ENCODE results near the gene NOTCH3.

The NOTCH3 gene

DNA sequence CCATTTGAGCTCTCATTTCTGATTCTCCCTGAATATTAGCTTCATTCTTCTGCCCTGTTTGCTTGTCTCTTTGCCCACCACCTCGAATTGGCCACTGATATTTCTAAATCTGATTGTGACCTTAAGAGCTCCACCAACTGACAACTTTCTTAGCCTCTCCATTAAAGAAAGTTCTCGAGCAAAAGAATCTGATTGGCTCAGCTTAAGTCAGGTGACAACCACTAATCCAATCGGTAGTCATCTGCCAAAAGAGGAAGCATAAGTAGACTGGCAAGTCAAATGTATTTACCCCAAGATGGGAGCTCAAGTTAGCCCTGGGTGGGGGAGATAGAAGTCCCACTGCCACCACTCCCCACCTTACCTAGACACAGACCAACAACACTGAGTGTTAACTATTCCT is 41.5 kb downstream of the NOTCH3 start:
- DNase-seq: no peak

GRCh38 chr19:15156391-15156790 is 44.4 kb downstream of the NOTCH3 start:
- no peak for DNase-seq

DNA sequence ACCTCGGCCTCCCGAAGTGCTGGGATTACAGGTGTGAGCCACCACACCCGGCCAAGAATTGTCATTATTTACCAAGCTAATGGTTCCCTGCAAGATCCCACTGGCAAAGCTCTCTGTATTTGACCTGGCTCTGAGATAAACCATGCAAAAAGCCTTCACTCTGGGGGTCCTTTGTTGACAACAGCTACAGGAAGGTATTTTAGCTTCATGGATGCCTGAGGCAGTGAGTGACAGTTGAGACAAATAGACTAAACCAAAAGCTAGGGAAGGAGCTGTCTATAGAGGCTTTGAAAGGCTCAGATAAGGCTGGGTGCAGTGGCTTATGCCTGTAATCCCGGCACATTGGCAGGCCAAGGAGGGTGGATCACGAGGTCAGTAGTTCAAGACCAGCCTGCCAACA is 45.5 kb downstream of the NOTCH3 start:
- DNase-seq: no peak

- no peak for DNase-seq
Measured at GRCh38 chr19:15154002-15154612, 46.7 kb downstream of the NOTCH3 start.

DNA sequence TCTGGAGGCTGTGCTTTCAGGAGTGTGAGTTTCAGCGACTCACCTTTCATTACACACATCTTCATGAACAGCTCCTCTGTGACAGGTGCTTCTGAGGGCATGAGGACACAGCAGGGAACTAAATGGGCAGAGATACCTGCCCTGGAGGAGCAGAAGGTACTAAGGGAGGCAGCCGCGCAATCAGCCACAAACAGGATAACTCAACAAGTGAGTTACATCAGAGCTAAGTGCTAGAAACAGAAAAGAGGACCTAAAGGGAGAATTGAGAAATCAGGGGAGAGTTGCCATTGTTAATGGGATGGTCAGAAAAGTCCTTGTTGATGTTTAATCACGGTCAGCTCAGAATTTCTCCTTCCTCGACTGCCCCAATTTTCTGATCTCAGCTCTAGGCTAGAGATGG is 51.1 kb downstream of the NOTCH3 start:
- no peak for DNase-seq

GRCh38 chr19:15147090-15147489 is 53.7 kb downstream of the NOTCH3 start:
- no peak for DNase-seq

GRCh38 chr19:15144046-15144646 is 56.6 kb downstream of the NOTCH3 start:
- DNase-seq: no peak

- no peak for DNase-seq
Measured at GRCh38 chr19:15142313-15142712, 58.5 kb downstream of the NOTCH3 start.

DNA sequence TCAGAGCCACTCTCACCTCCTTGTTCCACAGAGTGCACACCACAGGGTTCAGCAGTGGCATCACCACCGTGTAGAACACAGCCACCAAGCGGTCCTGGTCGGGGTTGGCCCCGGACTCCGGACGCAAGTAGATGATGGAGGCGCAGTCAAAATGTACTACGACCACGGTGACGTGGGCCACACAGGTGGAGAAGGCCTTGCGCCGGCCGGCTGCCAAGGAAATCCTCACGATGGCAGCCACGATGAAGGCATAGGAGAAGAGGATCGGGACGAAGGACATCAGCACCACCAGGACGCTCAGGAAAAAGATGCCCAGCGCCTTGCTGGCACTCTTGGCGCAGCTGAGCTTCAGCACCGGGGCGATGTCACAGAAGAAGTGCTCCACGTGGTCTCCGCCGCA is 59.7 kb downstream of the NOTCH3 start:
- DNase-seq: no peak

DNA sequence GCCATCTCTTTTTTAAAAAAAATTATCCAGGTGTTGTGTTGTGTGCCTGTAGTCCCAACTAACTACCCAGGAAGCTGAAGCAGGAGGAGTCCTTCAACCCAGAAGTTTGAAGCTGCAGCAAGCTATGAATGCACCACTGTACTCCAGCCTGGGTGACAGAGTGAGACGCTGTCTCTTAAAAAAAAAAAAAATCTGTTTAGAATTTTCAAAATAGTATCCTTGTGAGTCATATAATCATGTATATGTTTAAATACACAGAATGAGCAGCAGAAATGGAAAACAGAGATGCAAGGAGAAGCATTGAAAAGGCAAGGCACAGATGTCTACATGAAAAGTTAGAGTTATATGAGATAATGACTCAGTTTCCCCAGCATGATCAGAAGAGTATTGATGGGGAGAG is 62.4 kb downstream of the NOTCH3 start:
- DNase-seq: no peak

DNA sequence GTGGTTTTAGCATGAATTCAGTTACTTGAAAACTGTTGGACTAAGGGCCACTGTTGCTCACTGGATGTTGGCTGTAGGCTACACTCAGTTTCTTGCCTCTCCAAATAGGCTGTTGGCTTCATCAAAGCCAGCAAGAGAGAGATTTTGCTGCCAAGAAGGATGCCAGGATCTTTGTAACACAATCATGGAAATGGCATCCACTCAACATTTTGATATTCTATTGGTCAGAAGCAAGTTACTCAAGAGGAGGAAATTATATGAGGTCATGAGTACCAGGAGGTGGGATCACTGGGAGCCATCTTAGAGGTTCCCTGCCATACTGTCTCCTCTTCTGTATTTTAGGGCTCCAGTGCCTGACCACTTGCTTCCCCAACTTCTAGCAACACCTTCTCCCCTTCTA is 63.0 kb downstream of the NOTCH3 start:
- no peak for DNase-seq

- no peak for DNase-seq
Measured at GRCh38 chr19:15136234-15136954, 64.4 kb downstream of the NOTCH3 start.

- no peak for DNase-seq
Measured at GRCh38 chr19:15129856-15130585, 70.8 kb downstream of the NOTCH3 start.

DNA sequence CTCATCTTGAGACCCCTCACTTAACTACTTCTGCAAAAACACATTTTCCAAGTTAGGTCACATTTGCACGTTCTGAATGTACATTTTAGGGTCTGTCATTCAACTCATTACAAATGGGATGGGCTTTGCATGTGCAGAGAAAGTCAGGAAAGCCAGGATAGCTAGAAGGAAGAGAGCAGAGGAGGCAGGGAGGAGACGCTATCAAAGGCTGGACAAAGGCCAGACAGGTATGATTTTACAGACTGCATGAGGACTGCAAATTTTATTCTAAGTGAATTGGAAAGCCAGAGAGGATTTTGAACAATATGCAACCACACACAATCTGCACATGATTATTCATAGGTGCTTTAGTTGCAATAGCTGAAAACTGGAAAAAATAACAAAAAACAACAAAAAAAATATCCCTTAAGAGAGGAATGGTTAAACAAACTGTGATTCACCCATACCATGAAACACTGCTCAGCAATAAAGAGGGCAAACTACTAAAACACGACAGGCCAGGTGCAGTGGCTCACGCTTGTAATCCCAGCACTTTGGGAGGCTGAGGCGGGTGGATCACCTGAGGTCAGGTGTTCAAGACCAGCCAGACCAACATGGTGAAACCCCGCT is 72.5 kb downstream of the NOTCH3 start:
- DNase-seq: no peak

- no peak for DNase-seq
Measured at GRCh38 chr19:15126131-15126910, 74.5 kb downstream of the NOTCH3 start.

- DNase-seq: peak; percentile 95
Measured at GRCh38 chr19:15125232-15126067, 75.3 kb downstream of the NOTCH3 start.

- no peak for DNase-seq
Measured at GRCh38 chr19:15124572-15125231, 76.1 kb downstream of the NOTCH3 start.

- no peak for DNase-seq
Measured at GRCh38 chr19:15123900-15124299, 76.9 kb downstream of the NOTCH3 start.

GRCh38 chr19:15123031-15123890 is 77.5 kb downstream of the NOTCH3 start:
- DNase-seq: no peak
